Left kidney (tissue), 8 donors: ENCODE results near the gene CDX1. TPM values are rescaled to one million over a fixed set of nuclear protein-coding genes. Genes with fewer than 3 reads are reported as not detected.

ENCODE experiments used
- DNase-seq: peaks from one replicate; pipeline ENCODE4 v3.0.0-alpha.2; 2013
- long read RNA-seq, 8 donors: transcript quantifications; one replicate each; lab custom pipeline, GENCODE V29; 2026
- polyA plus RNA-seq: library from polyadenylated mRNA; unstranded; fragments of 120-200 nt; gene quantifications from one replicate; pipeline ENCODE4 v1.2.1, GENCODE V29; 2013; ENCODE audit not compliant: insufficient read length

Gene CDX1
- 0.45 TPM for polyA plus RNA-seq
- long read RNA-seq, donor 1, partial matches to known transcripts, result 0 of 2 reads
- long read RNA-seq, donor 1, other reads (novel, unspliced or antisense), result 0 of 2 reads
- long read RNA-seq, donor 2, partial matches to known transcripts, result 0 of 1 reads
- long read RNA-seq, donor 2, other reads (novel, unspliced or antisense), result 0 of 1 reads
- long read RNA-seq, donor 3, result 0 reads
- long read RNA-seq, donor 4, partial matches to known transcripts, result 0 of 1 reads
- long read RNA-seq, donor 4, other reads (novel, unspliced or antisense), result 0 of 1 reads
- long read RNA-seq, donor 5, result 0 reads
- long read RNA-seq, donor 6, result 0 reads
- long read RNA-seq, donor 7, partial matches to known transcripts, result 0 of 1 reads
- long read RNA-seq, donor 7, other reads (novel, unspliced or antisense), result 0 of 1 reads
- long read RNA-seq, donor 8, result 0 reads

DNA sequence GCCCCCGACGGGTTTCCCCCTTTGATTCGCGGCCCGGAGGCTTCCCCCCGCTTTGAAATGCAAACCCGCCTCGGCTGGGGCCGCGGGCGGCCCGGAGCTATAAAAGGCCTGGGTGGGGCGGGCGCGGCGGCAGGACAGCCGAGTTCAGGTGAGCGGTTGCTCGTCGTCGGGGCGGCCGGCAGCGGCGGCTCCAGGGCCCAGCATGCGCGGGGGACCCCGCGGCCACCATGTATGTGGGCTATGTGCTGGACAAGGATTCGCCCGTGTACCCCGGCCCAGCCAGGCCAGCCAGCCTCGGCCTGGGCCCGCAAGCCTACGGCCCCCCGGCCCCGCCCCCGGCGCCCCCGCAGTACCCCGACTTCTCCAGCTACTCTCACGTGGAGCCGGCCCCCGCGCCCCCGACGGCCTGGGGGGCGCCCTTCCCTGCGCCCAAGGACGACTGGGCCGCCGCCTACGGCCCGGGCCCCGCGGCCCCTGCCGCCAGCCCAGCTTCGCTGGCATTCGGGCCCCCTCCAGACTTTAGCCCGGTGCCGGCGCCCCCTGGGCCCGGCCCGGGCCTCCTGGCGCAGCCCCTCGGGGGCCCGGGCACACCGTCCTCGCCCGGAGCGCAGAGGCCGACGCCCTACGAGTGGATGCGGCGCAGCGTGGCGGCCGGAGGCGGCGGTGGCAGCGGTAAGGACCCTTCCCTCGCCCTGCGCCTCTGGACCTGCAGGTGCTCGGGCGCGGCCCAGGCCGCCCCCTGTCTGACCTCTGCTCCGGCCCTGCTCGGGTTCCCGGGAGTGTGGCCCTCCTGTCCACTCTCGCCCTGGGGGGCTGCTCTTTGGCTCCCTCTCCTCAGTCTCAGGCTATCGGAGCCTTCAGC lies at the start of gene CDX1:
Gene CDX1, plus strand, starts transcription at position 129 of the 862 bp plus-strand sequence. Its CDS starts 99 bp downstream, at position 228.
- no peak for DNase-seq

DNA sequence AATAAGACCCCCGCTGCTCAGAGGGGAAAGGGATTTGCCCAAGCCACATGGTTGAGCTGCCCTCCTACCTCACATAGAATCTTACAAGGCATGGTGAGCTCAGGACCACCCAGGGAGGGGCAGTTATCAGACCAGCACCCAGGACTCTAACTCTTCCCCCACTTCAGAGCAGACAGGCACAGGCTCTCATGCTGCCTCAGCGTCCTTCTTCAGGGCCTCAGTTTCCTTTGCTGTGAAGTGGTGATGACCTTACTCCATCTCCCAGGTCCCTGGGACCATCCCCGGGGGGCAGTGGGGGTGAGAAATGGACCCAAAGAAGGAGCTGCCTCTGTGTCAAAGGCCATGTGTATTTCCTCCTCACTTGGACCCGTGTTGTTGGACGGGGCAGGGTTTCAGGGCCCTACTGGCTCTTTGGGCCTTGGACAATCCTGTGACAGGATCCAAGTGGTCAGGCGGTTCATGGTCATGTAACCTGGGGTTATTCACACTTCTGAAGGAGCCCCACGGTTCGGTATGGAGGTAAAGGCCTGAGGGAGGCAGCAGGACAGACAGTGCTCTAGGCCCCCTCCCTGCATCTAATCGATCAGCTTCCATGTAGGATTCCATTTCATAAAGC lies 48.5 kb upstream of the CDX1 start:
- DNase-seq, result no peak

DNA sequence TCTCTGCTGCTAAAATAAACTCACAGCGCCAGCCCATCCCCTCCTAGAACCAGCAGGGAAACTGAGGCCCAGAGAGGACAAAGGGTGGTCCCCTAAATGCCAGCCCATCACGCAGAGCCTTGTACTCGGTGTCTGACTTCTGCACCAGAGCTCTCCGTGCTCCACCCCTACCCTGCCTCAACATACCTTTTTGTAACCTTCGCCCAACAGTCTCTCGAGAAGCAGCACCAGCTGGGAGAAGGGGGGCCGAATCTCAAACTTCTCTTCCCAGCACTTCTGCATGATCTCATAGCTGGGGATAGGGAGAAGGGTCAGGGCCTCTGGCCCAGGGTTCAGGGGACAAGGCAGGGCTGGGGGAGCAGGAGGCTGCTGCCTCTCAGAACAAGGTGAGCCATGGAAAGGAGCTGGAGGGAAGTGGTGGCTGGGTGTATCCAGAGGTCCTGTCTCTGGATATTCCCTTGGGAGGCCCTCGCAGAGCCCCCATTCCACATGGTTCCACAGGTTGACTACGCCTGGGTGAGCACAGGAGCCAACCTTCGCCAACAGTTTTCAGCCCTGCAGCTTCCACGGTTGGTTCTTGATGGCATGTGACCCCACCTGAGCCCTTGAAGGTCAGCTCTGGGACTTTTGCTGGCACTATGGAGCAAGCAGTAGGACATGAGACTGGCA lies 47.9 kb upstream of the CDX1 start:
- no peak for DNase-seq

DNA sequence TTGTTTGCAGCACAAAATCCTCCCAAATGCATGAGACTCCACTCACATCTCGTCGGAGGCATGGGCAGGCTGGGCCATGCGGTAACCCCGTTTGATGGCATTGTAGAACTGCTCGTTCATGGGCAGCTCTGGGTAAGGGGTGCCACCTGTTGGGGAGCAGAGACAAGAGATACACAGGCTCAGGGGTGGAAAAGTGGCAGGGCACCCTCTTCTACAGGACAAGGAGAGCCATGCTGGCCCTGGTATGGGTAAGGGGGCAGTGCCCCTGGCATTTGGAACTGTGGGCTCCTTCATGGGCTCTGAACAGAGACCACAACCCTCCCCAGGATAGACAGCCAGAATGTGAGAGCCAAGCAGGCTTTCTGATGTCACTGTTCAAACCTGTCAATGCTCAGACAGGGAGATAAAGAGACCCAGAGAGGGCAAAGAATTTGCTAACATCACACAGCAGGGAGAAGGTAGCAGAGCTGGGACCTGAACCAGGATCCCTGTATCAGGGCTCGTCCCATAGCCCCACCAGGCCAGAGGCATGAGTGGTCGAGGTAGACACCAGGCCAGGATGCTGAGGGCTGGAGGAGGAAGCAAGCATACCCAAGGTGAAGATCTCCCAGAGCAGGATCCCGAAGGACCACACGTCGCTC lies 47.0 kb upstream of the CDX1 start:
- no peak for DNase-seq

DNA sequence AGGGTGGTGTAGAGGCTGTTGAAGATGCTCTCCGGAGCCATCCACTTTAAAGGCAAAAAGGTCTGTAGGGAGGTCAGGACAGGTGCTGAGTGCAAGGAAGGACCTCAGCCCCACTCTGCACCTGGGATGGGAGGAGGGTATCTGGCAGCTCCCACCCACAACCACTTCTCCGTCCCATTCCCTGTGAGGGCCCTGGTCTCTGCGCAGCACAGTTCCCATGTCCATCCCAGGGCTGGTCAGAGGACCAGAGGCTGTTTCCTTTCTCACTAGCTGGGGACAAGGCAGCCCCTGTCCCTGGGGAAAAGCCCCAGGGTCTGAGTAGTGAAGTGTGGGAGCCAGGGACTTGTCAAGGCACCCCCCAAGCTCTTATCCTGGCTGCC lies 46.5 kb upstream of the CDX1 start:
- no peak for DNase-seq

DNA sequence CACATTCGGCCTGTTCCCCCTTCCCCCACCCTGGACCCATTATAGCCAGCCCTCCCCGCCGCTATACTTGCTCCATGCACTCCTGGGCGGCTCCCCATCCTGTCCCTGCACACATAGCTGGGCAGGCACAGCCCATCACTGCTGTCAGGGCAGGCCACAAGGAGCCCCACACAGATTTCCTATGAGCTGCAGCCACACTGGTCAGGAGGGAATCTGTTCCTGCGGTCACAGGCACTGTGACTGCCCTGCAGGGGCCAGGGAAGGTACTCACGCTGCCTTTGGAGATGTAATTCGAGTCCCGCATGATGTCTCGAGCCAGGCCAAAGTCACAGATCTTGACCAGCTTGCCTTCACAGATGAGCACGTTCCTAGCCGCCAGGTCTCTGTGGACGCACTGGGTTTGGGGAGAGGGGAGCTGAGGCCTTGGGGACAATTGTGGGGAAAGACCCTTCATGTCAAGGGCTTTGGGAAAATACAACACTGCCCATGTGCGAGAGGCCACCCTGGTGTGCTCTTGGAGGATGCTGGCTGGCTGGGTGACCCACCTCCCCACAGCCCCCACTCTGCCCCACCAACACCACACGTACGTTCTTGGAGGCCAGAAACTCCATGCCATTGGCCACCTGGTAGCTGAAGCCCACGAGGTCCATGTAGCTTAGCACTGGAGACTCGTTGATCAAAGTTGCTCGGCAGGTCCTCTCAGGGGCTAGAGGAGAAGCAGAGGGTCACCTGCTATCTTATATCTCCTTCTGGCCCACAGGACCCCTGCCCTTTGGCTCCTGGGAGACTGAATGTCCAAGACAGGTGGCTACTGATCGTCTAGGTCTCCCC lies 45.7 kb upstream of the CDX1 start:
- DNase-seq, result no peak

DNA sequence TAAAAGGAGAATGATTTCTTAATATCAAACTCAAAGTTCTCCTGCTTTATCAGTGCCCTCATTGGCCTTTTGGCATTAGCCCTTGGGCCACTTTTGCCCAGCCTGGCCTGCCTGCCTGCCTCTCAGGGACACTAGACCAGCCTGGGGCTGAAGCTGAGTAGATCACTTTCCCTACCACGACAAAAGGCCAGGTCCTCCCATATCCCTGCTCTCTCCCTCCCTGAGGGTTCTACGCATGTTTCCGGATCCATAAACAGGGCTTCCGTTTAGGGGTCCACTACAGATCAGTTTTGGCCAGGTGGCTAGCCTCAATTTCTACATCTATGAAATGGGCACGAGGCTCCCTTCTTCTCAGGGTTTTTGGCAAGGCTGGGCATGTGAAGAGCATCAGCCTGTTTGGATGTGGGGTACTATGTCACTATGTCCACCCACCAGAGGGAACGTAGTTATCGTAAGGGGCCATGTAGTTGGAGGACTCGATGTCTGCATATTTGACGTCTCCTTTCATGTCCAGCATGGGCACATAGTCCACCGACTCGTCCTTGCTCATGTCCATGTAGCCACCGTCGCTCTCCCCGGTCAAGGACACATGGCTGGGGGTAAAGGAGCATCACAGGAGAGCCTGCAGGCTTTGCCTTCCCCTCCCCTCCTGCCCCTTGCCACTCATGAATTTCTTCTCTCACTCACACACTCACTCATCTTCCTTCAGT lies 45.0 kb upstream of the CDX1 start:
- DNase-seq, result no peak

DNA sequence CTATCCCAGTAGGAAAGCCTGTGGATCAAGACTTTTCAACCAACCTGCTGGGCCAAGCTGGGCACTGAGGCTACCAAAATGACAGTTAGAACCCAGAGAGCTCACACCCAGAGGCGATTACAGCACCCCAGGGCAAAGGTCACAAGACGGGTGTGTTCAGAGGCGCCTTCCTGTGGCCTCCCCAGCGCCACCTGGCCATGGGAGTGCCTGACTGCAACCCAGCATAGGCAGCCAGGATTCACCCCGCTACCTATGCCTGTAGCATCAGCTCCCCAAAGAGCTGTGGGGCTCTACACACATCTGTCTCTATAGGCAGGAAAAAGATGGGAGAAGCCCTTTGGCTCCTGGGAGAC lies 44.4 kb upstream of the CDX1 start:
- no peak for DNase-seq

DNA sequence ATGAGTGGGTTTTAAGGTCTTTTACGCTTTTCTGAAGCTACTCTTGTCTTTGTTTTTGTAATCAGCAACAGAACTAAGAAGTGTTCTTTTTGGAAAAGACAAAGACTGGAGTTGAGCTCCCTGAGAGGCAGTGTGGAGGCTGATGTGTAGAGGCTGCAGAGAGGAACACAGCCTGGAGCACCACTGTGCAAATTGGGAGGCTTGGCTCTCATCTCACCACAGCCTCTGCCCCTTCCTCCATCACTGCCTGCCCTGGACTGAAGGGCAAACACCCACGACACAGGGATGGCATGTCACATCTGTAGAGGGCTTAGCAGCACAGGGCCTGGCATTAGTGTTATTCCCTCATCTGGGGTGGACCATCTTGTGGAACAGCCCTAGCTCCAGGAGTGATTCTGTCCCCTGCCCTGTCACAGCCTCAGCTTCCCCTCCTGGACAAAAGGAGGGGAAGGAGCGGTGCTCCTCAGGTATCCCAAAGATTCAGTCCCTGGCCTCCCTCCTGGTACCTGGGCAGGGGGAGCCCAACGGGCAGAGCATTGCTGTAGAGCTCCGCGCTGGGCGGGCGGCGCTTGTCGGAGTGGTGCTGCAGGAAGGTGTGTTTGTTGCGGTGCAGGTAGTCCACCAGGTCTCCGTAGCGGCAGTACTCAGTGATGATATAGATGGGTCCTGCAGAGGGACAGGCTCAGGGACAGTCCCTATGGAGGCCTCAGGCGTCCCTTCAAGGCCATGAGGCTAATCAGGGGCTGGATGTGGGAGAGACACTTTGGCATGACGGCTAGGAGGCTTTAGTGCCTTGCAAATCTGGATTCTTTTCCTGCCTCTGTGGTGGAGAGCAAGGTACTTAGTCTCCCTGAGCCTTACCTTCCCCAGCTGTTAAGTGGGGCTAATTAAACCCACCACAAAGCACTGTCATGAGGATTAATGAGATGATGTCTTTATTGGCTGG lies 43.8 kb upstream of the CDX1 start:
- no peak for DNase-seq

DNA sequence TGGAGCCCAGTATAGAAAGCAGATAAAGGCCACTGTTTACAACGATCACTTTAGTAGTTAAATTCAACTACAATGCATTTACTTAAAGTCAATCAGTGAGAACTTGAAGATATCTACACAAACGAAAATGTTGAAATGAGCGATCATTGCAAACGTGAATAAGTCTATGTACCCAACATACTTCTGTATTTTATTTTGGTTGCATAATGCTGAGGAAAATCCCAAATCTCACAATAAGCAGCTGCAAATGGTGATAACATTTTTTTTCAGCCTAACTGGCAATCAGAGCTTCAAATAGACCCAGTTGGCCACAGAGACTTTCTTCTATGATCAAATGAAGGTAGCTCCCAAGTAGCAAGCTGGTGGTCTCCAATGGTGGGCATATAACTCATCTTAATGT lies 43.0 kb upstream of the CDX1 start:
- DNase-seq, result no peak

DNA sequence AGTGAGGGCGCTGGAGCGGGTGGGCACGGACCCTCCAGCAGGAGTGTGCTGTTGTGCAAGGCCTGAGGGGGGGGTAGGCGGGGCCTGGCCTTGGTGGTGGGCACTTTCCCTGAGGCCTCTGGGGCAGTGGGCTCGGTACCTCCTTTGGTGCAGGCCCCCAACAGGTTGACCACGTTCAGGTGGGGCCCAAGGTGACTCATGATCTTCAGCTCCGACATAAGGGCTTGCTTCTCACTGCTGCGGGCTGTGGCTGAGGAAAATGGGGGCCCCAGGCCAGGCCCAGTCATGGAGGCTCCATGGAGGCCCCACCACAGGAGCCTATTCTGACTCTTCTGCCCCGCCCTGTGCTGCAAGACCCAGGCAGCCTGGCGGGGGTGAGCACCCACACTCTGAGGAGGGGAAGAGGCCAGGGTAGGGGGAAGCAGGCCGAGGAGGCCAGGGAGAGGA lies 42.4 kb upstream of the CDX1 start:
- DNase-seq, result no peak

DNA sequence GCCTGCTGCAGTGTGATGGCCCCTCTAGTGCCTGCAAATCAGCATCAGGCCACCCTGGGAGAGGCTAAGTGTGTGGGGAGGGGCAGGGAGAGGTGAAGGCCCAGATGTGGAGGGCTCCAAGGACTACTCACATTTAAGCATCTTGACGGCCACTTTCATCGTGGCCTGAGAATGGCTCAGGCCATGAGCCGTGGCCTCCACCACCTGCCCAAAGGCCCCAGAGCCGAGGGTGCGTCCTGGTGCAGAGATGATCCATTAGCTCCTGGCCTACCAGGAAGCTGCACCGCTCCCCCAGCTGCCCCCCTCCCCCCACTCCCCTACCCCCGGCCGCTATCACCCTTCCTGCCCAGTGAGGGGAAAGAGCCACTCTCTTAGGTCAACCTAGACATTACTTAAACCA lies 42.0 kb upstream of the CDX1 start:
- no peak for DNase-seq

DNA sequence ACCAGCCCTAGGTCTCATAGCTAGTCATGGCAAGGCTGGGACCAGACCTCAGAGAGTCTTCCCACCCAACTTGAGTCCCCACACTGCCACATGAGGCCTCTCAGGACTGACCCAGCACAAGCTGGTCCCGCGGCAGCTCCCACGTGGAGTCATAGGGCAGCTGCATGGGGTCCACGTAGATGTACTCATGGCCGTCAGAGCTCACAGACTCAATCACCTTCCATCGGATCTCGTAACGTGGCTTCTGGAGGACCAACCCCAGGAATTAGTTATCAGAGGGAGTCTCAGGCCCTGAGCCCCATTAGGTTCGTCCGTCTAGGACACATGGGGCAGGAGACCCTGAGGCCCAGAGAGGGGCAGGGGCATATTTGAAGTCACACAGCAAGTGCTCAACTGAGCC lies 41.2 kb upstream of the CDX1 start:
- DNase-seq, result no peak

DNA sequence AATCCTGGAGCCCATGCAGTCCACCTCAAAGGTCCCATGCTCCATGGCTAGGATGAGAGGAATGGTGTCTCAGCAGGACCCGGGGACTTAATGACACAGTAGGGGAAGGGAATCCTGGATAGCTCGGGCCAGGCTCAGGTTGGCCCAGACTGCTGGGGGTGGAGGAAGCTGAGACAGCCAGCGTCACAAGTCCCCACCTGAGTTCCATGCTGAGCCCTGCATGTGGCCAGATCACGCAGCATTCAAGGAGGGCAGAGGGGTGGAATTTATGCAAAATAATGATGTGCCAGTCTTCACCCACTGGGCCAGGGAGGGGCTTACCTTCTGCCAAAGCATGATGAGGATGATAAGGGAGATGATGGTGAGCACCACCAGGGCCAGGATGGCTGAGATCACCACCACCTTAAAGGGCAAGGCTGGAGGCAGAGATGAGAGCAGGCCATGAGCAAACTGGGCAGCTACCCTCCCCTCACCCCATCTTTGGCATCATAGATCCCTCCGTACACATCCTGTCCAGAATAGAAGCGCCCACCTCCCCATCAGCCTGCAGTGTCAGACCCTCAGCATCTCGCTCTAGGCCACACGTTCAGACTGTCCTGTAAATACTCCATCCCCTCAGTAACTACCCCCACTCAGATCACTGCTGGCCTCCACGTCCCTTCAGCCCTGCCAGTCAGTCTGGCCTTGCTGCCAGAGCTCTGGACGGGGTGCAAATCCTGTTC lies 40.2 kb upstream of the CDX1 start:
- no peak for DNase-seq

DNA sequence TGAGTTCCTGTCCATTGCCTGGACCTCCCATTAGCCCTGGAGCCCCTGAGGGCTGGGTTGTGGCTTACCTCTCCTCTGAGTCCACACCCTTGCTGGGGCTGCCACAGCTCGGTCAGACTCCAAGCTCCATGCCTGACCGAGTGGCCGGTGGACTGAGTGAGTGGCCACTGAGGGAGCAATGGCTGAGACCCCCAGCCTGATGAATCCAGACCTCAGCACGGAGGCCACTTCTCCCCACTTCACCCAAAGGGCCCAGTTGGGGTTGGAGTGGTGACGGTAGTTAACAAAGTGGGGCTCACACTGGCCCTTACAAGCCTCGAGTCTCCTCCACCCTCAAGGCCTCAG lies 39.7 kb upstream of the CDX1 start:
- DNase-seq, result no peak

DNA sequence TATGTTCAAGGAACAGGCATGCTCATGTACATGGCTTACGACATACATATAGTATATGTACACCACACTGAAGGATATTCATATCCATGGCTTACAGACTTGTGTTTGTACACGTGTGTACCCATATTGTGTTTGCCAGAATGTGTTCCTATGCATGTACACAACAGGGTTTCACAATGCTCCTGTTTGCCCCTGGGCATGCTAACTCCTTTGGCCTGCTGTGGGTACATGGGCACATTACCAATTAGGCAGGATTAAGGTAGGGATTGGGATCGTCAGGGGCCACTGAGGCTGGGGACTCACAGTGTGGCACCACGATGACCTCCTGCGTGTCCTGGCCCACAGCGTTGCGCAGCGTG lies 37.1 kb upstream of the CDX1 start:
- no peak for DNase-seq

DNA sequence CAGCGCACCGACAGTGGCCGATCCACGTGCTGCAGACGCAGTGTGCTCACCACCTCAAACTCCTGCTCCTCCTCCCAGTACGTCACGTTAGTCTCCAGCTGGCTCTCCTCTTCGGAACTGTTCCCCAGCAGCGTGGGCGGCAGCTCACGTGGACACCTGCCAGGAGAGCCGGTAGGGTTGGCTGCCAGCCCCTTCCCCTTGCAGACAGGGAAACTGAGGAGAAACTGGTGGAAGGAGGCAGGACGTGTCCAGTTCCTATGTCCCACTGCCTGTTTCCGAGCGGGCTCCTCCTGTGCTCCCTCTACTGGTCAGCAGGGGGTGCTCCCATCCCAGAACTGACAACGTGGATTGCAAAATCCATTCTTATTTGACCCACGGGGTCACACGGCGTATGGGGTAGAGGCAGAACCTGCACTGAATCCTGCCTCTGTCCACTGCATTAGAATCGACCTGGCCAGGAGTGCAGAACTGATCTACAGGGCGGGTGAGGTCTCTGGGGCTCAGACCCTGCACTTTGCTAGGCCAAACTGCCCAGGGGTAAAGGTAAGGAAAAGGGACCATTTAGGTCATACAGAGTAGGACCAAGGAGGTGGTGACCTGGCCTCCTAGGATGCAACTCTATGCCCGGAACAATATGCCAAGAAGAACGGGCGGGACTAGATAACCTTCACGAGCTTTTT lies 36.6 kb upstream of the CDX1 start:
- no peak for DNase-seq

DNA sequence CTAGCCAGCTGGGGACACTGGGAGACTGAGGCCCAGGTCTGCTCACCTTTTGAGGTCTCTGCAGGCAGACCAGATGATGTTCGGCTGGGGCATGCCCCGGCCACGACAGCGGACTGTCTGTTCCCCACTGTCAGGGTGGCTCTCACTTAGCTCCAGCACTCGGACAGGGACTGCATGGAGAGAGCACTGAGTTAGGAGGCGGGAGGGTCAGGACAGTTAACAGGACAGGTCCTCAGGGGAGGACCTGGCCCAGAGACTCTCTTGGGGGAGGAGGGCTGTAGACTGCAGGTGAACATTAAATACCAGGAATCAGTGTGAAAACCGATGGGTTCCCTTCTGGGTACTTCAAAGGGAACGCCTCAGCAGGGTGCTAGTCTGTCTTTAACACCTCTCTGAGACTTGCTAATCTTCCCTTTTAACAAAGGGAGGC lies 36.1 kb upstream of the CDX1 start:
- no peak for DNase-seq
